ENCODE results near the gene RBMS3. TPM values are rescaled to one million over a fixed set of nuclear protein-coding genes. Genes with fewer than 3 reads are reported as not detected.

Gene RBMS3
- total RNA-seq, 1 donor from 2014 or later = 3.4 TPM

- FAIRE-seq = no peak
- no peaks in the 10 kb centered on the region for H3K27me3 ChIP-seq (ENCODE audit: control insufficient read depth, insufficient read depth, low read length)
- DNase-seq (ENCODE audit: low read depth) = no peak
- H3K4me3 ChIP-seq (ENCODE audit: low read depth, low read length) = no peak overlapping the region
- no peaks in the 10 kb centered on the region for H3K36me3 ChIP-seq (ENCODE audit: control insufficient read depth, insufficient read depth, low read length)
- no peak for TF ChIP-seq CTCF (IDR thresholded peaks at IDR 0.05; ENCODE audit: insufficient read depth, low read length, severe bottlenecking)
Observed at GRCh38 chr3:29593802-29594201, 312.9 kb downstream of the RBMS3 start.

- no peak for TF ChIP-seq CTCF (IDR thresholded peaks at IDR 0.05; ENCODE audit: insufficient read depth, low read length, severe bottlenecking)
- no peak for DNase-seq (ENCODE audit: low read depth)
- FAIRE-seq = no peak
- Histone ChIP-seq H3K27me3 (ENCODE audit: control insufficient read depth, insufficient read depth, low read length) (no peaks in the 10 kb centered on the region), H3K4me3 (ENCODE audit: low read depth, low read length) (no peak overlapping the region), H3K36me3 (ENCODE audit: control insufficient read depth, insufficient read depth, low read length) (no peaks in the 10 kb centered on the region)
Observed at GRCh38 chr3:29594261-29594660, 313.4 kb downstream of the RBMS3 start.

GRCh38 chr3:29597376-29598008 is 316.6 kb downstream of the RBMS3 start:
- H3K27me3 ChIP-seq (ENCODE audit: control insufficient read depth, insufficient read depth, low read length) = no peaks in the 10 kb centered on the region
- H3K4me3 ChIP-seq (ENCODE audit: low read depth, low read length) = no peak overlapping the region
- TF ChIP-seq CTCF (IDR thresholded peaks at IDR 0.05; ENCODE audit: insufficient read depth, low read length, severe bottlenecking) = no peak
- FAIRE-seq (no peak), DNase-seq (ENCODE audit: low read depth) (no peak)
- no peaks in the 10 kb centered on the region for H3K36me3 ChIP-seq (ENCODE audit: control insufficient read depth, insufficient read depth, low read length)

- H3K36me3 ChIP-seq (ENCODE audit: control insufficient read depth, insufficient read depth, low read length) = no peaks in the 10 kb centered on the region
- no peak overlapping the region for H3K4me3 ChIP-seq (ENCODE audit: low read depth, low read length)
- H3K27me3 ChIP-seq (ENCODE audit: control insufficient read depth, insufficient read depth, low read length) = no peaks in the 10 kb centered on the region
- DNase-seq (ENCODE audit: low read depth) (no peak), FAIRE-seq (no peak)
- no peak for TF ChIP-seq CTCF (IDR thresholded peaks at IDR 0.05; ENCODE audit: insufficient read depth, low read length, severe bottlenecking)
Observed at GRCh38 chr3:29601861-29602585, 321.2 kb downstream of the RBMS3 start.

GRCh38 chr3:29605845-29606244 is 325.0 kb downstream of the RBMS3 start:
- peak; percentile 37 for DNase-seq (ENCODE audit: low read depth)
- Histone ChIP-seq H3K27me3 (ENCODE audit: control insufficient read depth, insufficient read depth, low read length) (no peaks in the 10 kb centered on the region), H3K4me3 (ENCODE audit: low read depth, low read length) (no peak overlapping the region), H3K36me3 (ENCODE audit: control insufficient read depth, insufficient read depth, low read length) (no peaks in the 10 kb centered on the region)
- no peak for FAIRE-seq
- no peak for TF ChIP-seq CTCF (IDR thresholded peaks at IDR 0.05; ENCODE audit: insufficient read depth, low read length, severe bottlenecking)

All from bronchial epithelial cell (primary cell).